SK-N-SH treated with all-trans-retinoic acid at 6 μM for 48 hours (cell line): ENCODE data around the gene ARRDC1.

Experiments
- ATAC-seq: fragments of 200-7000 bp; cut with Tn5 transposase; 3 replicates; pipeline ENCODE4 v1.9.1; 2020; ENCODE audit warnings: mild to moderate bottlenecking, moderate library complexity
- ARNTL ChIP-seq: fragments of 450-650 bp; formaldehyde crosslinking; IDR thresholded peaks from 2 replicates; pipeline ENCODE4 v1.5.0; 2020; ENCODE audit warnings: low read depth, mild to moderate bottlenecking, moderate library complexity, borderline replicate concordance
- BACH2 ChIP-seq: fragments of 250-450 bp; sonication (Bioruptor Pico); IDR thresholded peaks from 2 replicates; pipeline ENCODE4 v1.9.0; 2021; ENCODE audit warnings: mild to moderate bottlenecking, borderline replicate concordance
- CREB5 ChIP-seq: fragments of 250-450 bp; sonication (Bioruptor Pico); IDR thresholded peaks from 2 replicates; pipeline ENCODE4 v1.5.1; 2020; ENCODE audit warnings: low read depth, mild to moderate bottlenecking, moderate library complexity
- CSDC2 ChIP-seq: fragments of 250-450 bp; sonication (Bioruptor Pico); IDR thresholded peaks from 2 replicates; pipeline ENCODE4 v1.5.0; 2020; ENCODE audit warnings: mild to moderate bottlenecking, moderate library complexity
- CSRNP3 ChIP-seq: fragments of 250-450 bp; sonication (Bioruptor Pico); IDR thresholded peaks from 2 replicates; pipeline ENCODE4 v1.5.1; 2021; ENCODE audit warnings: mild to moderate bottlenecking, moderate library complexity
- ESRRG ChIP-seq: fragments of 250-450 bp; sonication (Bioruptor Pico); IDR thresholded peaks from 2 replicates; pipeline ENCODE4 v1.6.1; 2021; ENCODE audit warnings: mild to moderate bottlenecking
- GLIS3 ChIP-seq: fragments of 250-450 bp; sonication (Bioruptor Pico); IDR thresholded peaks from 2 replicates; pipeline ENCODE4 v1.5.0; 2020; ENCODE audit warnings: mild to moderate bottlenecking, moderate library complexity
- ISL1 ChIP-seq: fragments of 250-450 bp; sonication (Bioruptor Pico); IDR thresholded peaks from 2 replicates; pipeline ENCODE4 v2.1.2; 2022; ENCODE audit warnings: mild to moderate bottlenecking, moderate library complexity
- OSR1 ChIP-seq: fragments of 250-450 bp; sonication (Bioruptor Pico); IDR thresholded peaks from 2 replicates; pipeline ENCODE4 v1.8.0; 2022; ENCODE audit warnings: moderate library complexity, mild to moderate bottlenecking, inconsistent platforms
- PATZ1 ChIP-seq: fragments of 250-450 bp; sonication (Bioruptor Pico); IDR thresholded peaks from 2 replicates; pipeline ENCODE4 v1.8.0; 2020; ENCODE audit warnings: mild to moderate bottlenecking, moderate library complexity, borderline replicate concordance
- POU6F1 ChIP-seq: fragments of 250-450 bp; sonication (Bioruptor Pico); IDR thresholded peaks from 2 replicates; pipeline ENCODE4 v1.8.0; 2021; ENCODE audit warnings: low read depth, mild to moderate bottlenecking, moderate library complexity, borderline replicate concordance
- PPARA ChIP-seq: fragments of 250-450 bp; sonication (Bioruptor Pico); IDR thresholded peaks from 2 replicates; pipeline ENCODE4 v1.5.0; 2020; ENCODE audit warnings: mild to moderate bottlenecking, borderline replicate concordance
- SNAI2 ChIP-seq: fragments of 250-450 bp; sonication (Bioruptor Pico); IDR thresholded peaks from 2 replicates; pipeline ENCODE4 v1.5.0; 2020; ENCODE audit warnings: mild to moderate bottlenecking, moderate library complexity
- TCF4 ChIP-seq: fragments of 250-450 bp; sonication (Bioruptor Pico); IDR thresholded peaks from 2 replicates; pipeline ENCODE4 v1.8.0; 2021; ENCODE audit warnings: mild to moderate bottlenecking, moderate library complexity, borderline replicate concordance
- TOX ChIP-seq: fragments of 250-450 bp; sonication (Bioruptor Pico); IDR thresholded peaks from 2 replicates; pipeline ENCODE4 v1.8.0; 2021; ENCODE audit warnings: mild to moderate bottlenecking, moderate library complexity, borderline replicate concordance
- TSHZ2 ChIP-seq: fragments of 250-450 bp; sonication (Bioruptor Pico); IDR thresholded peaks from 2 replicates; pipeline ENCODE4 v1.5.0; 2020; ENCODE audit warnings: mild to moderate bottlenecking, moderate library complexity
- ZC3H10 ChIP-seq: fragments of 250-450 bp; sonication (Bioruptor Pico); IDR thresholded peaks from 2 replicates; pipeline ENCODE4 v1.5.1; 2021; ENCODE audit warnings: mild to moderate bottlenecking, moderate library complexity
- ZFP3 ChIP-seq: fragments of 250-450 bp; sonication (Bioruptor Pico); IDR thresholded peaks from 2 replicates; pipeline ENCODE4 v1.5.0; 2020; ENCODE audit warnings: mild to moderate bottlenecking, moderate library complexity
- ZFP30 ChIP-seq: fragments of 450-650 bp; formaldehyde crosslinking; IDR thresholded peaks from 2 replicates; pipeline ENCODE4 v1.5.0; 2022; ENCODE audit warnings: mild to moderate bottlenecking, moderate library complexity
- ZNF565 ChIP-seq: fragments of 450-650 bp; formaldehyde crosslinking; conservative IDR thresholded peaks from 2 replicates; pipeline ENCODE4 v1.5.0; 2020; ENCODE audit warnings: low read depth, mild to moderate bottlenecking, moderate library complexity
- ZNF70 ChIP-seq: fragments of 450-650 bp; formaldehyde crosslinking; IDR thresholded peaks from 2 replicates; pipeline ENCODE4 v1.5.0; 2020; ENCODE audit warnings: mild to moderate bottlenecking, moderate library complexity
- ZNF8 ChIP-seq: fragments of 450-650 bp; formaldehyde crosslinking; IDR thresholded peaks from 2 replicates; pipeline ENCODE4 v1.5.0; 2020; ENCODE audit warnings: mild to moderate bottlenecking, moderate library complexity

ARRDC1 gene

GRCh38 chr9:137660144-137660543 lies 54.7 kb downstream of the ARRDC1 start:
- ATAC-seq = no peak
- TF ChIP-seq ZC3H10 = no peak

GRCh38 chr9:137663584-137663983 lies 58.1 kb downstream of the ARRDC1 start:
- TF ChIP-seq ZFP3 (no peak), GLIS3 (CRISPR knock-in tag) (no peak), TOX (no peak), ESRRG (CRISPR knock-in tag) (no peak), POU6F1 (CRISPR knock-in tag) (no peak), CSDC2 (CRISPR knock-in tag) (no peak), SNAI2 (no peak), TSHZ2 (CRISPR knock-in tag) (no peak), CREB5 (CRISPR knock-in tag) (no peak), ZFP30 (CRISPR knock-in tag) (no peak), PATZ1 (CRISPR knock-in tag) (no peak), CSRNP3 (CRISPR knock-in tag) (no peak), ISL1 (CRISPR knock-in tag) (no peak), BACH2 (CRISPR knock-in tag) (no peak), PPARA (CRISPR knock-in tag) (no peak), TCF4 (CRISPR knock-in tag) (no peak), ZNF70 (CRISPR knock-in tag) (no peak), ARNTL (CRISPR knock-in tag) (no peak), OSR1 (no peak)

GRCh38 chr9:137664676-137665075 lies 59.2 kb downstream of the ARRDC1 start:
- ATAC-seq = no peak
- TF ChIP-seq TSHZ2 (CRISPR knock-in tag) (no peak), CREB5 (CRISPR knock-in tag) (no peak), GLIS3 (CRISPR knock-in tag) (no peak), ZNF565 (CRISPR knock-in tag) (no peak), CSRNP3 (CRISPR knock-in tag) (no peak), CSDC2 (CRISPR knock-in tag) (no peak), ZNF8 (CRISPR knock-in tag) (no peak), SNAI2 (no peak), ZFP30 (CRISPR knock-in tag) (no peak), PATZ1 (CRISPR knock-in tag) (no peak)

More at GRCh38 chr9:137663584-137663983, 58.1 kb downstream of the ARRDC1 start:
- no peak for ATAC-seq
